ENCODE measurements around the gene PRPF39. TPM values are rescaled to one million over a fixed set of nuclear protein-coding genes. Genes with fewer than 3 reads are reported as not detected.
A peak's percentile ranks its signal among the peaks of the same experiment; 100 is the strongest.

Gene PRPF39
- total and polyA plus RNA-seq, 2 of the 13 experiments (the other 11 are each of a cell fraction or from before 2014, with no cell fraction given) = 44.2 to 65.0 TPM

DNA sequence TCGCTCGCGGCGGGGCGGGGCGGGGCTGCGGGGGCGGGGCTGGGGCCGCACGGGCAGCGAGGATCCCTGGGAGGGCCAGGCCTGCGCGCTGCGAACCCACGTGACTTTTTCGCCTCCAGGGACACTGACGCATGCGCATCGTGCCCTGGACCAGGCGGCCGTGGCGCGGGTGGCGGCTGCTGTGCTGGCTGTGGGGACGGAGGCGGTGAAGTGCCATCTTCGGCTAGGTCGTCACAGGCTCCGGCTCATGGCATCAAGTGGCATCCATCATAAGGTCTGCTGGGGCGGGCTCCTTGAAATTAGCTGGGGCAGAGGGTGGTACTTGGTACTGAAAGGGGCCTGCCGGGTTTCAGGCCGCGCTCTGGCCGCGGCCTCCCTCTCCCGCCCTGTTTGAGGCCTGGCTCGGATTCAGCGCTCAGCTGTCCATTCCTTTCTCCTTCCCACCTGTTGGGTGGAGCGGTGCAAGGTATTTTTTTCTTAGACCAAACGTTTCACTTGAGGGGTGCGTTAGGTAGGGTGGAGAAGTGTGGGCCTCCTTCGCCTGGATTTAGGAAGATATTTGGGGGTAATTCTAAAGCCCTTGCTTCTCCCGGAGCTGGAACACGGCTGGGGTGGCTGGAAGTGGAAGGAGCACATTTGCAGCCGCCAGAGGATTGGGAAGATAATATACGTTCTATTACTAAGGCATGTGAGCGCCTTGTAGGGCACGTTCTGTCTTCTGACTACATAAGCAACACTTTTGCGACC is at the start of gene PRPF39 (continued):
- TF ChIP-seq ZNF567 (CRISPR knock-in tag; IDR thresholded peaks at IDR 0.05; ENCODE audit: borderline replicate concordance) (0 out of 2 replicates have a peak, but pooled peaks have one; percentile 48), BORCS8-MEF2B (CRISPR knock-in tag; IDR thresholded peaks at IDR 0.05) (peak; percentile 76; the same call in 1 of the 2 replicates), NR1H2 (CRISPR knock-in tag; IDR thresholded peaks at IDR 0.05; ENCODE audit: borderline replicate concordance, low read depth) (no peak), TOPORS (CRISPR knock-in tag; IDR thresholded peaks at IDR 0.05) (no peak), ZNF431 (CRISPR knock-in tag; IDR thresholded peaks at IDR 0.05; ENCODE audit: borderline replicate concordance, low read depth) (no peak), ZNF292 (CRISPR knock-in tag; IDR thresholded peaks at IDR 0.05; ENCODE audit: borderline replicate concordance, low read depth) (peak; percentile 48; the same call in 1 of the 2 replicates), ZNF557 (CRISPR knock-in tag; IDR thresholded peaks at IDR 0.05) (no peak), HOXA5 (CRISPR knock-in tag; IDR thresholded peaks at IDR 0.05) (no peak; the same call in 1 of the 2 replicates), ZNF619 (CRISPR knock-in tag; IDR thresholded peaks at IDR 0.05) (0 out of 2 replicates have a peak, but pooled peaks have one; percentile 64), NCOA5 (CRISPR knock-in tag; IDR thresholded peaks at IDR 0.05) (no peak), HNRNPUL1 (IDR thresholded peaks at IDR 0.05; ENCODE audit: low read depth, low read length) (no peak), FOXC1 (CRISPR knock-in tag; IDR thresholded peaks at IDR 0.05; ENCODE audit: borderline replicate concordance) (no peak), AGO2 (optimal IDR thresholded peaks at IDR 0.05; ENCODE audit: low read depth, low read length) (no peak), GLI4 (CRISPR knock-in tag; IDR thresholded peaks at IDR 0.05; ENCODE audit: borderline replicate concordance) (no peak)
- TF ChIP-seq, protein P1, sequence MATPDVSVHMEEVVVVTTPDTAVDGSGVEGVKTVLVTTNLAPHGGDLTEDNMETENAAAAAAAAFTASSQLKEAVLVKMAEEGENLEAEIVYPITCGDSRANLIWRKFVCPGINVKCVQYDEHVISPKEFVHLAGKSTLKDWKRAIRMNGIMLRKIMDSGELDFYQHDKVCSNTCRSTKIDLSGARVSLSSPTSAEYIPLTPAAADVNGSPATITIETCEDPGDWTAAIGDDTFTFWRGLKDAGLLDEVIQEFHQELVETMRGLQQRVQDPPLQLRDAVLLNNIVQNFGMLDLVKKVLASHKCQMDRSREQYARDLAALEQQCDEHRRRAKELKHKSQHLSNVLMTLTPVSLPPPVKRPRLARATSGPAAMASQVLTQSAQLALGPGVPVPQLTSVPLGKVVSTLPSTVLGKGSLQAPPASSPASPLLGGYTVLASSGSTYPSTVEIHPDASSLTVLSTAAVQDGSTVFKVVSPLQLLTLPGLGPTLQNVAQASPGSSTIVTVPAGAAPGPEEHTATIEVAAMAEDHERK (CRISPR knock-in tag; IDR thresholded peaks at IDR 0.05; ENCODE audit: low read depth) = no peak
- TF ChIP-seq, protein P2, sequence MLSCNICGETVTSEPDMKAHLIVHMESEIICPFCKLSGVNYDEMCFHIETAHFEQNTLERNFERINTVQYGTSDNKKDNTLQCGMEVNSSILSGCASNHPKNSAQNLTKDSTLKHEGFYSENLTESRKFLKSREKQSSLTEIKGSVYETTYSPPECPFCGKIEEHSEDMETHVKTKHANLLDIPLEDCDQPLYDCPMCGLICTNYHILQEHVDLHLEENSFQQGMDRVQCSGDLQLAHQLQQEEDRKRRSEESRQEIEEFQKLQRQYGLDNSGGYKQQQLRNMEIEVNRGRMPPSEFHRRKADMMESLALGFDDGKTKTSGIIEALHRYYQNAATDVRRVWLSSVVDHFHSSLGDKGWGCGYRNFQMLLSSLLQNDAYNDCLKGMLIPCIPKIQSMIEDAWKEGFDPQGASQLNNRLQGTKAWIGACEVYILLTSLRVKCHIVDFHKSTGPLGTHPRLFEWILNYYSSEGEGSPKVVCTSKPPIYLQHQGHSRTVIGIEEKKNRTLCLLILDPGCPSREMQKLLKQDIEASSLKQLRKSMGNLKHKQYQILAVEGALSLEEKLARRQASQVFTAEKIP (CRISPR knock-in tag; IDR thresholded peaks at IDR 0.05; ENCODE audit: borderline replicate concordance) = no peak
- TF ChIP-seq, protein P3, sequence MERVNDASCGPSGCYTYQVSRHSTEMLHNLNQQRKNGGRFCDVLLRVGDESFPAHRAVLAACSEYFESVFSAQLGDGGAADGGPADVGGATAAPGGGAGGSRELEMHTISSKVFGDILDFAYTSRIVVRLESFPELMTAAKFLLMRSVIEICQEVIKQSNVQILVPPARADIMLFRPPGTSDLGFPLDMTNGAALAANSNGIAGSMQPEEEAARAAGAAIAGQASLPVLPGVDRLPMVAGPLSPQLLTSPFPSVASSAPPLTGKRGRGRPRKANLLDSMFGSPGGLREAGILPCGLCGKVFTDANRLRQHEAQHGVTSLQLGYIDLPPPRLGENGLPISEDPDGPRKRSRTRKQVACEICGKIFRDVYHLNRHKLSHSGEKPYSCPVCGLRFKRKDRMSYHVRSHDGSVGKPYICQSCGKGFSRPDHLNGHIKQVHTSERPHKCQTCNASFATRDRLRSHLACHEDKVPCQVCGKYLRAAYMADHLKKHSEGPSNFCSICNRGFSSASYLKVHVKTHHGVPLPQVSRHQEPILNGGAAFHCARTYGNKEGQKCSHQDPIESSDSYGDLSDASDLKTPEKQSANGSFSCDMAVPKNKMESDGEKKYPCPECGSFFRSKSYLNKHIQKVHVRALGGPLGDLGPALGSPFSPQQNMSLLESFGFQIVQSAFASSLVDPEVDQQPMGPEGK (CRISPR knock-in tag; IDR thresholded peaks at IDR 0.05) = no peak; the same call in none of the 2 replicates
- TF ChIP-seq, protein P4, sequence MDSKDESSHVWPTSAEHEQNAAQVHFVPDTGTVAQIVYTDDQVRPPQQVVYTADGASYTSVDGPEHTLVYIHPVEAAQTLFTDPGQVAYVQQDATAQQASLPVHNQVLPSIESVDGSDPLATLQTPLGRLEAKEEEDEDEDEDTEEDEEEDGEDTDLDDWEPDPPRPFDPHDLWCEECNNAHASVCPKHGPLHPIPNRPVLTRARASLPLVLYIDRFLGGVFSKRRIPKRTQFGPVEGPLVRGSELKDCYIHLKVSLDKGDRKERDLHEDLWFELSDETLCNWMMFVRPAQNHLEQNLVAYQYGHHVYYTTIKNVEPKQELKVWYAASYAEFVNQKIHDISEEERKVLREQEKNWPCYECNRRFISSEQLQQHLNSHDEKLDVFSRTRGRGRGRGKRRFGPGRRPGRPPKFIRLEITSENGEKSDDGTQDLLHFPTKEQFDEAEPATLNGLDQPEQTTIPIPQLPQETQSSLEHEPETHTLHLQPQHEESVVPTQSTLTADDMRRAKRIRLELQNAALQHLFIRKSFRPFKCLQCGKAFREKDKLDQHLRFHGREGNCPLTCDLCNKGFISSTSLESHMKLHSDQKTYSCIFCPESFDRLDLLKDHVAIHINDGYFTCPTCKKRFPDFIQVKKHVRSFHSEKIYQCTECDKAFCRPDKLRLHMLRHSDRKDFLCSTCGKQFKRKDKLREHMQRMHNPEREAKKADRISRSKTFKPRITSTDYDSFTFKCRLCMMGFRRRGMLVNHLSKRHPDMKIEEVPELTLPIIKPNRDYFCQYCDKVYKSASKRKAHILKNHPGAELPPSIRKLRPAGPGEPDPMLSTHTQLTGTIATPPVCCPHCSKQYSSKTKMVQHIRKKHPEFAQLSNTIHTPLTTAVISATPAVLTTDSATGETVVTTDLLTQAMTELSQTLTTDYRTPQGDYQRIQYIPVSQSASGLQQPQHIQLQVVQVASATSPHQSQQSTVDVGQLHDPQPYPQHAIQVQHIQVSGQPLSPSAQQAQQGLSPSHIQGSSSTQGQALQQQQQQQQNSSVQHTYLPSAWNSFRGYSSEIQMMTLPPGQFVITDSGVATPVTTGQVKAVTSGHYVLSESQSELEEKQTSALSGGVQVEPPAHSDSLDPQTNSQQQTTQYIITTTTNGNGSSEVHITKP (CRISPR knock-in tag; IDR thresholded peaks at IDR 0.05; ENCODE audit: low read depth) = no peak
- TF ChIP-seq, protein P5, sequence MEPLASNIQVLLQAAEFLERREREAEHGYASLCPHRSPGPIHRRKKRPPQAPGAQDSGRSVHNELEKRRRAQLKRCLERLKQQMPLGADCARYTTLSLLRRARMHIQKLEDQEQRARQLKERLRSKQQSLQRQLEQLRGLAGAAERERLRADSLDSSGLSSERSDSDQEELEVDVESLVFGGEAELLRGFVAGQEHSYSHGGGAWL (CRISPR knock-in tag; IDR thresholded peaks at IDR 0.05) = peak; percentile 12; the same call in 1 of the 2 replicates

Data from HepG2 (cell line).